Muscle layer of colon (tissue), 2 donors: ENCODE measurements around the gene NEMF.

Source experiments
- H3K27ac ChIP-seq: one replicate; pipeline ENCODE4 v1.7.0; 2013; ENCODE audit warnings: low read depth, mild to moderate bottlenecking, low read length, moderate library complexity
- H3K27me3 ChIP-seq, 2 donors: one replicate each; pipeline ENCODE4 v1.7.0; 2013; ENCODE audit warnings: low read length in 2 of 2, mild to moderate bottlenecking in 2 of 2; ENCODE audit not compliant: insufficient read depth in 2 of 2, control insufficient read depth in 1 of 2
- H3K36me3 ChIP-seq: one replicate; pipeline ENCODE4 v1.7.0; 2013; ENCODE audit warnings: mild to moderate bottlenecking, low read length; ENCODE audit not compliant: insufficient read depth
- H3K4me1 ChIP-seq: one replicate; pipeline ENCODE4 v1.7.0; 2013; ENCODE audit warnings: mild to moderate bottlenecking, low read length; ENCODE audit not compliant: insufficient read depth
- H3K4me3 ChIP-seq, 2 donors: one replicate each; pipeline ENCODE4 v1.7.0; 2013; ENCODE audit warnings: low read length in 2 of 2, low read depth in 1 of 2, mild to moderate bottlenecking in 1 of 2, moderate library complexity in 1 of 2
- H3K9ac ChIP-seq: one replicate; pipeline ENCODE4 v1.7.0; 2013; ENCODE audit warnings: low read length
- H3K9me3 ChIP-seq: one replicate; pipeline ENCODE4 v1.7.0; 2013; ENCODE audit warnings: mild to moderate bottlenecking, low read length
- donor health status: abdominal sarcoma.
- donor health status: Adenocarcinoma of cecum.

The NEMF gene

GRCh38 chr14:49732896-49733295 lies 119.7 kb downstream of the NEMF start:
- Histone ChIP-seq H3K27ac (no peak overlapping the region), H3K36me3 (peaks cover 17% of the 10 kb centered on the region), H3K9me3 (no peaks in the 10 kb centered on the region), H3K27me3 (no peaks in the 10 kb centered on the region), H3K4me1 (no peaks in the 10 kb centered on the region), H3K4me3 (no peak overlapping the region), H3K9ac (no peak overlapping the region)
